Panc1 (cell line): ENCODE results near the gene SLC5A8.

Source experiments
- POLR2AphosphoS5 ChIP-seq: IDR thresholded peaks from 2 replicates; pipeline ENCODE4 v1.6.1; 2012; ENCODE audit warnings: mild to moderate bottlenecking, low read depth, low read length, moderate library complexity
- TF ChIP-seq, protein P1 (sequence below): fragments of 450-650 bp; IDR thresholded peaks from 2 replicates; pipeline ENCODE4 v1.5.1; 2017; ENCODE audit warnings: mild to moderate bottlenecking

- TF ChIP-seq, protein P1, sequence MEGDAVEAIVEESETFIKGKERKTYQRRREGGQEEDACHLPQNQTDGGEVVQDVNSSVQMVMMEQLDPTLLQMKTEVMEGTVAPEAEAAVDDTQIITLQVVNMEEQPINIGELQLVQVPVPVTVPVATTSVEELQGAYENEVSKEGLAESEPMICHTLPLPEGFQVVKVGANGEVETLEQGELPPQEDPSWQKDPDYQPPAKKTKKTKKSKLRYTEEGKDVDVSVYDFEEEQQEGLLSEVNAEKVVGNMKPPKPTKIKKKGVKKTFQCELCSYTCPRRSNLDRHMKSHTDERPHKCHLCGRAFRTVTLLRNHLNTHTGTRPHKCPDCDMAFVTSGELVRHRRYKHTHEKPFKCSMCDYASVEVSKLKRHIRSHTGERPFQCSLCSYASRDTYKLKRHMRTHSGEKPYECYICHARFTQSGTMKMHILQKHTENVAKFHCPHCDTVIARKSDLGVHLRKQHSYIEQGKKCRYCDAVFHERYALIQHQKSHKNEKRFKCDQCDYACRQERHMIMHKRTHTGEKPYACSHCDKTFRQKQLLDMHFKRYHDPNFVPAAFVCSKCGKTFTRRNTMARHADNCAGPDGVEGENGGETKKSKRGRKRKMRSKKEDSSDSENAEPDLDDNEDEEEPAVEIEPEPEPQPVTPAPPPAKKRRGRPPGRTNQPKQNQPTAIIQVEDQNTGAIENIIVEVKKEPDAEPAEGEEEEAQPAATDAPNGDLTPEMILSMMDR, result no peak
- no peak for TF ChIP-seq POLR2AphosphoS5
Measured at GRCh38 chr12:101243074-101243473, 33.0 kb upstream of the SLC5A8 start.
